HEK293T (cell line): ENCODE measurements around the gene SPEG.

Source experiments
- CTCF ChIA-PET: fragments of 350-600 bp; formaldehyde crosslinking; extraction: SDS; loops from one replicate; lab custom pipeline; 2021; ENCODE audit warnings: antibody characterized with exemption, inconsistent platforms; lab: Yijun Ruan, JAX
- POLR2A ChIA-PET: fragments of 350-600 bp; formaldehyde crosslinking; extraction: SDS; loops from one replicate; lab custom pipeline; 2020; ENCODE audit warnings: antibody characterized with exemption, inconsistent platforms; lab: Yijun Ruan, JAX
- DNase-seq: peaks from one replicate; pipeline ENCODE4 v3.0.0; 2012; ENCODE audit warnings: mixed read lengths; ENCODE audit errors: extremely low spot score
- ARNT ChIP-seq: fragments of 450-650 bp; IDR thresholded peaks from 2 replicates; pipeline ENCODE4 v1.6.1; 2017; ENCODE audit warnings: mild to moderate bottlenecking
- BHLHE40 ChIP-seq: fragments of 450-650 bp; IDR thresholded peaks from 2 replicates; pipeline ENCODE4 v1.6.1; 2016; ENCODE audit warnings: mild to moderate bottlenecking, moderate library complexity, borderline replicate concordance
- CTBP1 ChIP-seq: fragments of 450-650 bp; IDR thresholded peaks from 2 replicates; pipeline ENCODE4 v1.6.1; 2016; ENCODE audit warnings: borderline replicate concordance
- ELF4 ChIP-seq: fragments of 450-650 bp; IDR thresholded peaks from 2 replicates; pipeline ENCODE4 v1.6.1; 2017; ENCODE audit warnings: antibody characterized with exemption
- FOXA1 ChIP-seq: fragments of 450-650 bp; IDR thresholded peaks from 2 replicates; pipeline ENCODE4 v1.6.1; 2016; ENCODE audit warnings: mild to moderate bottlenecking
- FOXK2 ChIP-seq: fragments of 450-650 bp; IDR thresholded peaks from 2 replicates; pipeline ENCODE4 v1.6.1; 2016; ENCODE audit warnings: mild to moderate bottlenecking
- FOXM1 ChIP-seq: fragments of 450-650 bp; IDR thresholded peaks from 2 replicates; pipeline ENCODE4 v1.6.1; 2017; ENCODE audit warnings: mild to moderate bottlenecking, borderline replicate concordance
- HDGF ChIP-seq: fragments of 450-650 bp; IDR thresholded peaks from 2 replicates; pipeline ENCODE4 v1.6.1; 2017; ENCODE audit warnings: antibody characterized with exemption, borderline replicate concordance
- L3MBTL2 ChIP-seq: fragments of 450-650 bp; conservative IDR thresholded peaks from 2 replicates; pipeline ENCODE4 v1.6.1; 2016; ENCODE audit warnings: mild to moderate bottlenecking
- LEF1 ChIP-seq: fragments of 450-650 bp; IDR thresholded peaks from 2 replicates; pipeline ENCODE4 v1.6.1; 2017; ENCODE audit warnings: mild to moderate bottlenecking, borderline replicate concordance
- NFRKB ChIP-seq: fragments of 450-650 bp; IDR thresholded peaks from 2 replicates; pipeline ENCODE4 v1.6.1; 2016; ENCODE audit warnings: mild to moderate bottlenecking, moderate library complexity
- SP1 ChIP-seq: fragments of 450-650 bp; IDR thresholded peaks from 2 replicates; pipeline ENCODE4 v1.6.1; 2017
- SUZ12 ChIP-seq: fragments of 450-650 bp; IDR thresholded peaks from 2 replicates; pipeline ENCODE4 v1.6.1; 2016; ENCODE audit warnings: mild to moderate bottlenecking
- TARDBP ChIP-seq: fragments of 450-650 bp; IDR thresholded peaks from 2 replicates; pipeline ENCODE4 v1.6.1; 2016
- ZNF384 ChIP-seq: fragments of 450-650 bp; IDR thresholded peaks from 2 replicates; pipeline ENCODE4 v1.6.1; 2016
- TF ChIP-seq, protein P1 (sequence below): fragments of 450-650 bp; IDR thresholded peaks from 2 replicates; pipeline ENCODE4 v1.6.1; 2016

The SPEG gene

DNA sequence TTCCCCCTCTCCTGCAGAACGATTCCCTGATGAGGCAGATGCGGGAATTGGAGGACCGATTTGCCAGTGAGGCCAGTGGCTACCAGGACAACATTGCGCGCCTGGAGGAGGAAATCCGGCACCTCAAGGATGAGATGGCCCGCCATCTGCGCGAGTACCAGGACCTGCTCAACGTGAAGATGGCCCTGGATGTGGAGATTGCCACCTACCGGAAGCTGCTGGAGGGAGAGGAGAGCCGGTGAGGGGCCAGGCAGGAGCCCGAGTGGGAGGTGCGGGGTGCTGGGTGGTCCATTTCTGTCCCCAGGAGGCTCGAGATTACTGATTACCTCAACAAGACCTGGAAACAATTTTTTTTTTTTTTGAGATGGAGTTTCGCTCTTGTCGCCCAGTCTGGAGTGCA is 13.3 kb upstream of the SPEG start:
- ChIA-PET POLR2A (no interaction called here), CTCF (no interaction called here)
- DNase-seq, result no peak
- TF ChIP-seq ELF4, result no peak
- TF ChIP-seq NFRKB, result no peak
- no peak for TF ChIP-seq TARDBP
- TF ChIP-seq ARNT, result no peak
- no peak for TF ChIP-seq SP1
- TF ChIP-seq FOXA1, result no peak
- TF ChIP-seq SUZ12, result no peak
- no peak for TF ChIP-seq BHLHE40
- TF ChIP-seq, protein P1, sequence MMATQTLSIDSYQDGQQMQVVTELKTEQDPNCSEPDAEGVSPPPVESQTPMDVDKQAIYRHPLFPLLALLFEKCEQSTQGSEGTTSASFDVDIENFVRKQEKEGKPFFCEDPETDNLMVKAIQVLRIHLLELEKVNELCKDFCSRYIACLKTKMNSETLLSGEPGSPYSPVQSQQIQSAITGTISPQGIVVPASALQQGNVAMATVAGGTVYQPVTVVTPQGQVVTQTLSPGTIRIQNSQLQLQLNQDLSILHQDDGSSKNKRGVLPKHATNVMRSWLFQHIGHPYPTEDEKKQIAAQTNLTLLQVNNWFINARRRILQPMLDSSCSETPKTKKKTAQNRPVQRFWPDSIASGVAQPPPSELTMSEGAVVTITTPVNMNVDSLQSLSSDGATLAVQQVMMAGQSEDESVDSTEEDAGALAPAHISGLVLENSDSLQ, result no peak
- TF ChIP-seq L3MBTL2, result no peak

DNA sequence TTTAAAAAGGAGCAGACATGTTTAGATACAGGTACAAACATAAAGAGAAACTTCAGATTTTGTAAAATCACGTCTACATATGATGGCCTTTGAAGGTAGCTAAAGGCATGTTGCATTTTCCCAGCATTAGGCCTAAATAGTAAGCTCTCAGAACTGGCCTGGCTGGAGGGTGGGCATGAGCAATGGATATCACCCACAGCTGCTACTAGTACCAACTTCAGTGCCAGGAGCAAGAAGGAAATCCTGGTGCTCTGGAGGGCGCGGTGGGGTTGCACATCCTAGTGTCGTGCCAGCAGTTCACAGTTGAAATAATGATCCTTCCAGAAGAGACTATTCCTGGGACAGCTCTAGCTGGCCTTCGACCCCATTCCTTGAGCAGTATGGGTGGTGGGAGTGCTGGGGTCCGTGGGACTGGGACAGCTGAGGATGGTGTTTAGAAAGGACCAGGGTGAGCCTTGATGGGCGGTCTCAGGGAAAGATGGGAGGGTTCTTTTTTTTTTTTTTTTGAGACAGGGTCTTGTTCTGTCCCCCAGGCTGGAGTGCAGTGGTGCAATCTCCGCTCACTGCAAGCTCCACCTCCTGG is 11.6 kb upstream of the SPEG start:
- TF ChIP-seq SP1, result no peak
- no peak for DNase-seq
- ChIA-PET POLR2A (interaction anchor here (1.1 kb wide), 1 partner anchor 19 kb away, joined by 3 read pairs; no protein-coding TSS in a partner anchor), CTCF (interaction anchor here (1.3 kb wide), 1 partner anchor 11 kb away, joined by 4 read pairs; no protein-coding TSS in a partner anchor)

DNA sequence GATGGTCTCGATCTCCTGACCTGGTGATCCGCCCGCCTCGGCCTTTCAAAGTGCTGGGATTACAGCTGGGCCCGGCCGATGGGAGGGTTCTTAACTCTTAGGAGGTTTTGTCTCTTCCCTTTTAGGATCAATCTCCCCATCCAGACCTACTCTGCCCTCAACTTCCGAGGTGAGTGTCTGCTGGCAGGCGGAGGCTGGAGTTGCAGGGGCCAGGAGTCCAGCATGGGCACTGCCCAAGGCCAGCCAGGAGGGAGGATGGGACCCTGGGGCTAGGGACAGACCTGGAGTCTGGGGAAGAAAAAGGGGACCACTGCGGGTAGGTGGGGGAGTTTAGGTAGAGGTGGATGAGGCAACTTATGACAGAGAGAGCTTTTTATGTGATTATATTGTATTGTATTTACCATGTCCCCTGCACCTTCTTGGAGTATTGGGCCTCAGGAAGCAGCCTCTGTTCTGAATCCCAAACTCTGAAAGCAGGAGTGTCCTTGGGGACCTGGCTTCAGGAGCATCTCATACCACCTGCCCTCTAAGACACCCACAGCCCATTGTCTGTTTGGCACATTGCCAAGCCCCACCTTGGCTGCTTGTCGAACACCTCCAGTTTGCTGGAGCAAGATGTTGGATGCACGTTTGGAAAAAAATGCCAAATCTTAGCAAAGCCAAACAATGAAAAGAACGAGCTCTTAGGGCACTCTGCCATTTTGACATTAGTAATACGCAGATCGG is 10.8 kb upstream of the SPEG start:
- POLR2A ChIA-PET, result no interaction called here
- CTCF ChIA-PET, result interaction anchor here (0.7 to 1.3 kb wide), 3 partner anchors 10 to 105 kb away, joined by 3 to 4 read pairs (median 4); no protein-coding TSS in a partner anchor
- TF ChIP-seq TARDBP (no peak), SUZ12 (no peak), FOXA1 (no peak), ARNT (no peak), BHLHE40 (no peak), NFRKB (no peak), CTBP1 (no peak), FOXM1 (no peak), ELF4 (no peak), HDGF (no peak), SP1 (no peak), FOXK2 (no peak), ZNF384 (no peak)
- DNase-seq, result no peak

DNA sequence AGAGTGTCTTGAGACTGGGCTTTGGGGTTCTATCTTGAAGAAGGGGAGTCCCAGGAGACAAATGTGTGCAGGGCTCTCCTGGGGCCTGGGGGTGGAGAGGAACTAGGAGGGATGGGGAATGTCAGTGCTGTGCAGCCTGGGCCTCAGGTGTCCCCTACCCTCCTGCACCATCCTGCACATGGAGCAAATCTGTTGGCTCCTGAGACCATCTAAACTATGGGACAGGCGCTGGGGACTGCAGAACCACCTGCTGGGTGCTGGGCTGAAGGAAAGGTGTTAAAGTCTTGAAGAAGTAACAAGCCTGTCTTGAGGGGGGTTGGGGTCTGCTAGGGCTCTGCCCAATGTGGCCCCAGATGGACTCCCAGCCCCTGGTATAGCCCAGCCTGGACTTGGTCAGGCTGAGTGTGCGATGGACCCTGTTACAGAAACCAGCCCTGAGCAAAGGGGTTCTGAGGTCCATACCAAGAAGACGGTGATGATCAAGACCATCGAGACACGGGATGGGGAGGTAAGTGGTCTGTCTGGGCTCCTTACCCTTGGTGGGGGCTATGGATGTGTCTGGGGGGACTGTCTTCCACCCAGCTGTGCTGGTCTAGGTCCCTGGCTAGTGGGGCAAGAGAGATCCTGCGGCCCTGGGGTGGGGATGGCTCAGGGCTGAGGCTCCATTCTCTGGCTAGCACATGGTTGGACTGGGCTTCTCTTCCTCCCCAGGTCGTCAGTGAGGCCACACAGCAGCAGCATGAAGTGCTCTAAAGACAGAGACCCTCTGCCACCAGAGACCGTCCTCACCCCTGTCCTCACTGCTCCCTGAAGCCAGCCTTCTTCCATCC is 9.2 kb upstream of the SPEG start:
- ChIA-PET CTCF (no interaction called here), POLR2A (no interaction called here)
- DNase-seq, result no peak
- TF ChIP-seq FOXK2 (no peak), FOXM1 (no peak), TARDBP (no peak), LEF1 (no peak), L3MBTL2 (no peak), ARNT (no peak), HDGF (no peak)
- TF ChIP-seq, protein P1, result no peak

DNA sequence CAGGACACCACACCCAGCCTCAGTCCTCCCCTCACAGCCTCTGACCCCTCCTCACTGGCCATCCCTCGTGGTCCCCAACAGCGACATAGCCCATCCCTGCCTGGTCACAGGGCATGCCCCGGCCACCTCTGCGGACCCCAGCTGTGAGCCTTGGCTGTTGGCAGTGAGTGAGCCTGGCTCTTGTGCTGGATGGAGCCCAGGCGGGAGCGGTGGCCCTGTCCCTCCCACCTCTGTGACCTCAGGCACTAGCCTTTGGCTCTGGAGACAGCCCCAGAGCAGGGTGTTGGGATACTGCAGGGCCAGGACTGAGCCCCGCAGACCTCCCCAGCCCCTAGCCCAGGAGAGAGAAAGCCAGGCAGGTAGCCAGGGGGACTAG is 8.6 kb upstream of the SPEG start:
- TF ChIP-seq TARDBP (no peak), NFRKB (no peak)
- CTCF ChIA-PET, result no interaction called here
- no peak for DNase-seq
- POLR2A ChIA-PET, result no interaction called here

DNA sequence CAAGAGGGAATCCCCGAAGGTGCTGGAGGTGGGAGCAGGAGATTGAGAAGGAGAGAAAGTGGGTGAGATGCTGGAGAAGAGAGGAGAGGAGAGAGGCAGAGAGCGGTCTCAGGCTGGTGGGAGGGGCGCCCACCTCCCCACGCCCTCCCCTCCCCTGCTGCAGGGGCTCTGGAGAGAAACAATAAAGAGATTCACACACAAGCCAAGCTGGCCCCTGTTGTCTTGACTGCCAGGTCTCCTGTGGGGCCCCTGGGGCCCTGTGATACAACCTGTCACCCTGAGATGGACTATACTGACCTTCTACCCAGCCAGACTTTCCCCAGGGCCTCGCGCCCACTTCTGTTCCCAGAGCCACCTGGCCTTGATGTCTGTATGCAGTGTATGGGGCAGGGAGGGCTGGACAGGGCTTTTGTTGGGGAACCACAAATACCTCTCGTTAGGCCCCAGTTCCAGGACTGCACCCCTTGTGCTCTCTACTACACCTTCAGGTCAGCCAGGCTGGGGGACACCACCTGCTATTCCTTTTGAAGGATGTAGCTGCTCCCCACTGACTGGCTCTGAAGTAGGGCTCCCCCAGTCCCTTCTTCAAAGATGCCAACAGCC is 8.0 kb upstream of the SPEG start:
- no peak for DNase-seq
- ChIA-PET CTCF (no interaction called here), POLR2A (interaction anchor here (0.7 kb wide), 1 partner anchor 22 kb away, joined by 3 read pairs; no protein-coding TSS in a partner anchor)
- TF ChIP-seq, protein P1, result no peak
- no peak for TF ChIP-seq TARDBP
- TF ChIP-seq ARNT, result no peak
- no peak for TF ChIP-seq BHLHE40
- TF ChIP-seq LEF1, result no peak
- no peak for TF ChIP-seq HDGF
- TF ChIP-seq FOXM1, result no peak
- no peak for TF ChIP-seq SUZ12
- no peak for TF ChIP-seq SP1
- TF ChIP-seq ZNF384, result no peak
- no peak for TF ChIP-seq FOXK2
- TF ChIP-seq ELF4, result no peak
- no peak for TF ChIP-seq FOXA1
- TF ChIP-seq CTBP1, result no peak
